Coronary artery (tissue), 2 donors: ENCODE measurements around the gene MIF4GD.
"Not testable (repeated sequence)": the region's sequence is repeated elsewhere in the genome, so short reads cannot be mapped to it uniquely, and the experiment has no call there.

ENCODE experiments used
- DNase-seq: peaks from one replicate; pipeline ENCODE4 v3.0.0-alpha.2; 2017; ENCODE audit warnings: low spot score
- H3K27ac ChIP-seq, 2 donors: fragments of 200-600 bp; sonication (generic); one replicate each; pipeline ENCODE4 v1.5.1; 2016 to 2019
- H3K4me3 ChIP-seq: fragments of 200-600 bp; sonication (generic); 2 replicates; pipeline ENCODE4 v1.5.1; 2016; ENCODE audit warnings: mild to moderate bottlenecking, moderate library complexity
- CTCF ChIP-seq: fragments of 200-600 bp; sonication (generic); IDR thresholded peaks from one replicate; pipeline ENCODE4 v1.5.1; 2019; ENCODE audit warnings: antibody characterized with exemption

MIF4GD gene

GRCh38 chr17:75287221-75287620 is 16.2 kb upstream of the MIF4GD start:
- H3K27ac ChIP-seq = no peak overlapping the region
- TF ChIP-seq CTCF = no peak
- no peak overlapping the region for H3K4me3 ChIP-seq
- no peak for DNase-seq

GRCh38 chr17:75285123-75285522 is 14.1 kb upstream of the MIF4GD start:
- TF ChIP-seq CTCF = no peak
- Histone ChIP-seq H3K4me3 (no peak overlapping the region), H3K27ac (no peak overlapping the region)
- no peak for DNase-seq

- not testable (repeated sequence) for DNase-seq, H3K27ac ChIP-seq, H3K4me3 ChIP-seq
Measured at GRCh38 chr17:75280189-75280588, 9.2 kb upstream of the MIF4GD start.

GRCh38 chr17:75277664-75278071 is 6.6 kb upstream of the MIF4GD start:
- H3K4me3 ChIP-seq = no peak overlapping the region
- DNase-seq = no peak
- H3K27ac ChIP-seq = no peak overlapping the region
- TF ChIP-seq CTCF = no peak

- Histone ChIP-seq H3K27ac (no peak overlapping the region), H3K4me3 (no peak overlapping the region)
- no peak for TF ChIP-seq CTCF
- DNase-seq = no peak
Measured at GRCh38 chr17:75273977-75274708, 3.1 kb upstream of the MIF4GD start.

GRCh38 chr17:75272848-75273184 is 1.8 kb upstream of the MIF4GD start:
- TF ChIP-seq CTCF = no peak
- no peak overlapping the region for H3K27ac ChIP-seq
- DNase-seq = no peak
- no peak overlapping the region for H3K4me3 ChIP-seq

GRCh38 chr17:75271955-75272847 is 1.2 kb upstream of the MIF4GD start:
- H3K27ac ChIP-seq = peak overlapping the region; percentile 92 to 97
- peak overlapping the region; percentile 82 for H3K4me3 ChIP-seq
- DNase-seq = no peak
- TF ChIP-seq CTCF = no peak
